Measurements from ENCODE around the gene GJC3.
"Not testable (repeated sequence)": the region's sequence is repeated elsewhere in the genome, so short reads cannot be mapped to it uniquely, and the experiment has no call there.

Gene GJC3

DNA sequence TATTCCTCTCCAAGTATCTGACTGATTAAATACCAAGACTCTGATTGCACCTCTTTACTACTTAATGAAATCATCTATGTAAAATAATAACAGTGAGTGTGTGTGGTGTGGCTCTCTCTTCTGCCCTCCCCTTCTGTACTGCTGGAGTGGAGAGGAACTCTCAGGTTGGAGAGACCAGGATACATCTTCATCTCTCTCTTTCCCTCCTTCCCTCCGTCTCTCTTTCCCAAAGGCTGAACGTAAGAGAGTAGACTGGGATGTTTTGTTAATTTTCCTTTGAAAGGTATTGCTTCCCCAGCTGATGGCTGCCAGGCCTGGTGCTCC is 272 bp upstream of the GJC3 start:
- no peak for DNase-seq (ENCODE audit: low spot score)

DNA sequence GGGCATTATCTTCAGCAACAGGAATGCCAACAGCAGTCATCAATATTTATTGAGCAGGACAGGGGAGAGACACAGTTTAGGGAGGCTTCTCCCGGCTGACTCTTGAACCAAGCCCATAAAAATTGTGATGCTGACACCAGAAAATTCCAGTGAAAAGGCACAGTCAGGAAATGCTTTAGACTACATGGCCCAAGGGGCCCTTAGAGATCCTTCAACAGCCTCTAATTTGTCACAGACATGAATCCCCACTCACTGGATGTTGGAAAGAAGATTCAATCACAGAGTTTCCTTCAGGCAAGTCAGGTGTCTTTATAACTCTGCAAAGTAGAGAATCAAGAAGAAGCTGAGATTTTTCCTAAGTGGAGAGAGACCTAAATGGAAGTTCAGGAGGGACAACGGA is 1.2 kb downstream of the GJC3 start:
- DNase-seq (ENCODE audit: low spot score): no peak

DNA sequence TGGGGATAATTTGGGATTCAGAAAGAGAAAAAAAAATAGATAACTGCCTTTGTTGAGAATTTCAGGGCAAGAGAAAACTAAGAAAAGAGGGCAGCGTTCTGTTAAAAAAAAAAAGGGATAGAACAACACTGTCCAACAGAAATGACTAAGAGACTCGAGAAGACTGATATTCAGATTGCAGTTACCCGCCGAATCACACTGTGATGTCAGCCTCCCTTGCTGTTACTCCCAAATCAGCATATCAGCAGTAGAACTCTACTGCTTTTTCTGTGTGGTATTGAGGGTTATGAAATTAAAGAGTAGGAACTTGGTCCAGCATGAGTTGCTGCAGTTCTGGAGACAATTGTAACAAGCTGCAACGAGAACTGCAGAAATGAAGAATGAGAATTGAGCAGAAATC is 1.9 kb downstream of the GJC3 start:
- DNase-seq (ENCODE audit: low spot score): no peak

DNA sequence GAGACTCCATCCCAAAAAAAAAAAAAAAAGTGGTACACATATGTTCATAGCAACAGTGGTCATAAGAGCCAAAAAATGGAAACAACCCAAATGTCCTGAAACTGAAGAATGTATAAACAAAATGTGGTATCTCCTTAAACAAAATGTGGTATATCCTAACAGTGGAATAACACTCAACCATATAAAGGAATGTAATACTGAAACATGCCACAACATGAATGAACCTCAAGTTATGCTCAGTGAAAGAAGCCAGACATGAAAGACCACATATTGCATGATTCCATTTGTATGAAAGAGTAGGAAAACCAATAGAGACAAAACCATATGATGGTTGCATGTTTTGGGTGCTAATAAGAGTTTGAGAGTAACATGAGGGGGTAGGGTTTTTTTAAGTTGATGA is 3.1 kb downstream of the GJC3 start:
- no peak for DNase-seq (ENCODE audit: low spot score)

DNA sequence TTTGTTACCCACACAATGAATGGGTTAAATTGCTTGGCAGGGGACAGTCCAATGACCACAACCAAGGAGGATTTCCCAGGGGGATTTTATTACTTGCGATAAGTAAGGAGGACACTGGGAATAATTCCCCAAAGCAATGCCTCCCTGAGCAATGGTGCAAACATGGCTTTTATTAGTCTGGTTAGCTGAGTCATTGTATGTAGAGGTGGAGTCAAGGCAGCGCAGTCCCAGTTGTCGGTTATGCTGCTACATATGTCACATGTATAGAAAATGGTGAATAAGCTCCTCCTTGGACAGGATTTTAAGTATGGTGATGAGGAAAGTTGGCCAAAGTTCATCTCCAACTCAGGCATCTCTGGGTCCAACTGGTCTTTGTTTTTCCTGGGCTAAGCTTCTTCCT is 6.2 kb downstream of the GJC3 start:
- no peak for DNase-seq (ENCODE audit: low spot score)

DNA sequence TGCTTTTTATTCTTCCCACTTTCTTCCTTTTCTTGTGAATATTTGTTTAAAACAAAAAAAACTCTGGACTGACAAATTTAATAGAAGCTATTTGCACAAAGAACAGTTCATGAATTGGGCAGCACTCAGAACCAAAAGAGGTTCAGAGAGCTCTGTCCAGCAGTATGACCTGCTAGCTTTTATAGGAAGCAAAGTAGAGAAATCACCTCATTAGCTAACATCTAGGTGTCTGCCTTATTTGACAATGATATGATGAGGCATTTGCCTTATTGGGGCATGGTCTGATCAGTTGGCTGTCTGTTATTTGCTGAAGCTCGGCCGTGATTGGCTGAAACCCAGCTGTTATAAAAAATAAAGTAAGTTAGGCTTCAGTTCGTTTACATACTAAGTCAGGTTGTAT is 9.3 kb downstream of the GJC3 start:
- no peak for DNase-seq (ENCODE audit: low spot score)

DNA sequence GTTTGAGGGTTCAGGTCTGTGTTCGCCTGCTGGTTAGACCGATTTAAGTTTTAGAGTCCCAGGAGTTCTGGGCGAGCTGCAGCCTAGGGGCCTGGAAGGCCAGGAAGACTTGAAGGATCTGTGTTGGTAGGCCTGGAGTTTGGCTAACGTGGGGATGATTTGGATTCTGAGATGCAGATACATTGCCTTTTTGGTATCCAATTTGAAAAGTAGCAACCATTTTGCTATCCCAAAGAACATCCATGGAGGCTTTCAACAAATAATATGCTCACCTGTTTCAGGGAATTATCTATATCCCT is 9.7 kb downstream of the GJC3 start:
- DNase-seq (ENCODE audit: low spot score): no peak

DNA sequence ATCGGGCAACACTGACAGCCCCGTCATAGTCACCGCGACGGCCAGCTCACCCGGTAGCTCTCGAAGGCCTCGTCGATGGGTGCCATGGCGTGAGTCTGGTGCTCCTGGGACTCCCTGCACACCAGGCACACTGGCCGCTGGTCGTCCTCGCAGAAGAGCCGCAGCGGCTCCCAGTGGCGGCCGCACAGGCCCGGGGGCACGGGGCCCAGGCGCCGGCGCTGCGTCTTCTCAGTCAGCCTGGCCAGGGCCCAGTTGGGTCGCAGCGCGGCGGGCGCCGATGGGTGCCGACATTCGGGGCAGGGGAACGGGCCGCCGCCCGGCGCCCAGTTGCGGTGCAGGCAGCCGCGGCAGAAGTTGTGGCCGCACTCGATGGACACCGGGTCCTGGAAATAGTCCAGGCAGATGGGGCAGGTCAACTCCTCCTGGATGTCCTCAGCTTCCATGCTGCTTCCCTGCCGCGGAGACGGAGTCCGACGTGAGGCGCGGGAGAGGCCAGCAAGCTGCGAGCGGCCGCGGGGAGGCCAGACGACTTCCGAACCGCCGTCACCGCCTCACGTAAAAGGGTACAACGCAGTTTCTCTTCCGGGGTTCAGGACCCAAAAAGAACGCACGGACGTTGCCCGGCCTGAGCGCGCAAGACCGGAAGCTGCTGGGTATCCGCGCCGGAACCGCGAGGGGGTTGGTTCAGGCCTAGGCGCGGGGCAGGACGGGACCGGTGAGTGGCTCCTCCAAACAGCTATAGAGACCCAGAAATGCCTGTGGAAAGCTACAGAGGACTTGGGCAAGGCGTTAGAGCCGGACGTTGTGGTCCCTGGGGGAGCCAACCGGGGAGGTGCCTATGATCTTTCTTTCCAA is 10.2 kb downstream of the GJC3 start, which contains the start of gene TRIM4:
TRIM4 (minus strand) TSS at position 572 of the 855 bp plus-strand sequence; CDS start at position 443, 129 bp downstream.
- peak; percentile 79 for DNase-seq (ENCODE audit: low spot score)

DNA sequence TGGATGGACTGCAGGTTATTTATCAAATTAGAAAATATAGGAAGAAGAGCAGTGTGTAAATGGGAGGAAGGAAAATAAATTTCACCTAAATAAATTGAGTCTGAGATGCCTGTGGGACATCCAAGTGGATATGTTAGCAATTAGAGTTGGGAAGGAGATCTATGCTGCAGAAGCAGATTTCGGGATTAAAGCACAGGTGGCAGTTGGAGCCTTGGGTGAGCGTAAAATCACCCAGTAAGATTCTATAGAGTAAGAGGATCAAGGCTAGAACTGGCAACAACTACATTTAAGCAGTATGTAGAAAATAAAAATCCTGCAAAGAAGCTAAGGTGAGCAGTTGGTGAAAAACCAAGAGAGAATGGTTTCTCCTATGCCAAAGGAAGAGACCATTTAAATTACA is 18.4 kb downstream of the GJC3 start:
- no peak for DNase-seq (ENCODE audit: low spot score)

DNA sequence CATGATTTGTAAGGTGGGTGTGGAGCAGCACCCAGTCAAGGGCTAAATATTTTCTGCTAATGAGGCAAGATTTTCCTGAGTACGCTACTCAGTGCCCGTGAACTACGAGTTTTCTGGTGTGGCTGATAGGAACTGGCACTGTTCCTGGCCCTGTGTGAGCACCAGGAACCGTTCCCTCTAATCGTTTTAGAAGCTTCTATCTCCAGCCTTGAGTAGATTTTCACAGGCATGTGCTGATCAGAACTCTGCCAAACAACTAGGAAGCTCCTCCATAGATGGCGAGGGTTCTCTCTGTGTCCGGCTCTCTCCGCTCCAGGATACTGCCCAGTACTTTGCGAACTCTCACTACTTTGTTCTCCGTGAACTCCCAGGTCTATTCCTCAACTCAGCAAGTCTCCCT is 27.8 kb downstream of the GJC3 start:
- no peak for DNase-seq (ENCODE audit: low spot score)

DNA sequence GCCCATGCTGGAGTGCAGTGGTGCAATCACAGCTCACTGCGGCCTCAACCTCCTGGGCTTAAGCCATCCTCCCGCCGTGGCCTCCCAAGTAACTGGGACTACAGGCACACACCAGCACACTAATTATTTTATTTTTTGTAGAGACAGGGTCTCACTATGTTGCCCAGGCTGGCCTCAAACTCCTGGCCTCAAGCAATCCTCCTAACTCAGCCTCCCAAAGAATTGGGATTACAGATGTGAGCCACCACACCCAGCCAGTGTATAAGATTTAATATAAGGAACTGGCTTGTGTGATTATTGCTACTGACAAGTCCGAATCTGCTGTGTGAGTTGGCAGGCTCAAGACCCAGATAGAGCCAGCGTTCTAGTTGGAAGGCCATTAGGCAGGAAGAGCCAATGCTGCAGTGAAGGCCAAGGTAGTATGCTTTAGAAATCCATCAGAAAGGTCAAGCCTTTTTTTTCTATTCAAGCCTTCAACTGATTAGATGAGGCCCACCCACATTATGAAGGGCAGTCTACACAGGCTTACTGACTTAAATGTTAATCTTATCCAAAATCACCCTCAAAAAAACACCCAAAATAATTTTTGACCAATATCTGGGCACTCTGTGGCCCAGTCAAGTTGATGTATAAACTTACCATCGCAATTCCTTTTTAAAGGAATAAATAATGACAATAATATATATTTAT is 29.4 kb downstream of the GJC3 start:
- DNase-seq (ENCODE audit: low spot score): no peak

DNA sequence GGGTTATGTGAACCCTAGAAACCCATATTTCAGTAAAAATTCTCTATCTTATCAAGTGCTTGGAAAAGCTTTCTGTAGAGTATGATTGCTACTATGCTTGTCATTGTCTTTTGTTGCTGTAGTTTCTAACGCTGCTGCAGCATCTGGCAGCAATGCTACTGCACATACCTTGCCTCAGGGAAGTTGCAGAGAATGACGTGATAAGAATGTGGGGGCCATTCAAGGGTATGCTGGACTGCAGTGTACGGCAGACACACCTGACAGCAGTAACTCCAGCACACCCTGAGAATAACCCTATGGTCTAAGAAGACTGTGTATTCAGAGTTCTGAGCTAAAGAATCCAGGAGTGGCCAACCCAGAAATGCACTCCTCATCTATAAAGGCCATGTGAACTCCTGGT is 30.6 kb downstream of the GJC3 start:
- no peak for DNase-seq (ENCODE audit: low spot score)

DNA sequence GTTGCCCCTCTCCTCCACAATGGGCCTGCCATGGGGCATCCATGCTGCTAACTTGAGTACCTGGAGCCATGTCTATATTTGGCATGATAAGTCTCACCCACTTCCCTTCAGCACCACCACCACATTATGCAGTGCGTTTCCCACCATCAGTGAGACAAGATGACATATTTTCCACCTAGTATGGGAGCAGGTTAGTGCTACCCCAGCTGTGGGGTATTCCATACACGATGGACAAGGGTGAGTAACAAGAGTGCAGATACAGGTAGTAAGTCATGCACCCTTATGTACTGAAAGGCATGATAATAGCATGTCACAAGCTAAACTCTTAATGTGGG is 31.4 kb downstream of the GJC3 start:
- DNase-seq (ENCODE audit: low spot score): no peak

DNA sequence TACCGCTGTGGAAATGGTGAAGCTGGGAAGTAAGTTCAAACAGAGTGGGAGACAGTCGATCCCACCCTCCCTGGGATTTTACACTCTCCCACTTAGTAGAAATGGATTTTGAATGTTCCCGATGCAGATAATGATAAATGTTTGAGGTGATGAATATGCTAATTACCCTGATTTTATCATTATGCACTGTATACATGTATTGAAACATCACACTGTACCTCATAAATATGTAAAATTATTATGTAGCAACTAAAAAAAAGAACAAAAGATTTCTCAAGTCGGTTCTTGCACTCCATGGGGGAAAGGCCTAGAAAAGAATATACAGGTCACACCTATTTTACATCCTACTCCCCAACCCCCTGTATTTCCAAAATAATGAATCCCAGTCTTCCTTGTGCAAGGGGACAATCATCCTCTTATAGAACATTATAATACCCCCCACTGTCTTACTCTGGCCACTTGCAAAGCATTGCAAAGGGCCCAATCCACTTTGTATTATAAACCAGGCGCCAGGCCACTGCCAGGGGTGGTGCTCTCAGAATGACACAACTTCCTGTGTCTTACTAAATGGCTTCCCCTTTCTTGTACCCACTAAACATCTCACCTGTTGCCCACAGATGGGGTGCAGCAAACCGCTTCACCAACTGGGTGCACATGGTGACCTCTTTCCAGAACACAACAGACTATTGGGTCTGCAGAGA is 31.9 kb downstream of the GJC3 start:
- DNase-seq (ENCODE audit: low spot score): no peak

DNA sequence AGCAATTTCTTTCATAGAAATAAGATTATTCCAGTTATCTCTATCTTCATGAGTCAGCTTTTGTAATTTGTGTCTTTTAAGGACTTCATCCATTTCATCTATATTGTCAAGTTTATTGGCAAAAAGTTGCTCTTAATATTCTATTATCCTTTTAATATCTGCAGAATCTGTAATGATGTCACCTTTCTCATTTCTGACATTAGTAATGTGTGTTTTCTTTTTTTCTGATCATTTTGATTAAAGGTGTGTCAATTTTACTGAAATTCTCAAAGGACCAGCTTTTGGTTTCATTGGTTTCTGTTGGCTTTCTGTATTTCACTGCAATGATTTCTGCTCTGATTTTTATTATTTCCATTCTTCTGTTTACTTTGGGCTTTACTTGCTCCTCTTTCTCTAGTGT is 34.7 kb downstream of the GJC3 start:
- DNase-seq (ENCODE audit: low spot score): no peak

DNA sequence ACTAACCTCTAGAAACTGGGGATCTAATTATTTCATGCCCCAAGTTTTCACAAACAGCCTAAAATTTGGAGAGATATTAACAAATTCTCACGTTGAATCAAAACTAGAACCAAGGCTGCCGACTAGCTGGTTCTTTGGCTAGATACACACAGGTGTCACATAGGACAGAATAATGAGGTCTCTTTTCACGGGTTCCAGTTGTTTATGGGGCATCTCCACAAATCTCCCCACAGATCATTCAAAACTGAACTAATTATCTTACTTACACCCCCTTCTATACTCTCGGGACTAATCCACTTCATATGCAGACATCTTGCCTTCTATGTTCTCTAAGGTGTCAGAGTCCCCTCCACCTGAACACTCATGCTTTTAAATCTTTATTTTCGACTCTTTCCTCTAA is 36.1 kb downstream of the GJC3 start:
- no peak for DNase-seq (ENCODE audit: low spot score)

DNA sequence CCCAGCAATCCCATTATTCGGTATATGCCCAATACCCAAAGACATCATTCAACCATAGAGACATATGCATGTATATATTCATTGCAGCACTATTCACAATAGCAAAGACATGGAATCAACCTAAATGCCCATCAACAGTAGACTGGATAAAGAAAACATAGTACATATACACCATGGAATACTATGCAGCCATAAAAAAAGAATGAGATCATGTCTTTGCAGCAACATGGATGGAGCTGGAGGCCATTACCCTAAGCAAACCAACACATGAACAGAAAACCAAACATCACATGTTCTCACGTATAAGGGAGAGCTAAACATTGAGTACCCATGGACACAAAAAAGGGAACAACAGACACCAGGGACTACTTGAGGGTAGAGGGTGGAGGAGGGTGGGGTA is 39.1 kb downstream of the GJC3 start:
- not testable (repeated sequence) for DNase-seq (ENCODE audit: low spot score)

DNA sequence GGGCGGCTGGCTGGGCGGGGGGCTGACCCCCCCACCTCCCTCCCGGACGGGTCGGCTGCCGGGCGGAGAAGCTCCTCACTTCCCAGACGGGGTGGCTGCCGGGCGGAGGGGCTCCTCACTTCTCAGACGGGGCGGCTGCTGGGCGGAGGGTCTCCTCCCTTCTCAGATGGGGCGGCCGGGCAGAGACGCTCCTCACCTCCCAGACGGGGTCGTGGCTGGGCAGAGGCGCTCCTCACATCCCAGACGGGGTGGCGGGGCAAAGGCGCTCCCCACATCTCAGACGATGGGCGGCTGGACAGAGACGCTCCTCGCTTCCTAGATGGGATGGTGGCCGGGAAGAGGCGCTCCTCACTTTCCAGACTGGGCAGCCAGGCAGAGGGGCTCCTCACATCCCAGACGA is 41.1 kb downstream of the GJC3 start:
- DNase-seq (ENCODE audit: low spot score): not testable (repeated sequence)

DNA sequence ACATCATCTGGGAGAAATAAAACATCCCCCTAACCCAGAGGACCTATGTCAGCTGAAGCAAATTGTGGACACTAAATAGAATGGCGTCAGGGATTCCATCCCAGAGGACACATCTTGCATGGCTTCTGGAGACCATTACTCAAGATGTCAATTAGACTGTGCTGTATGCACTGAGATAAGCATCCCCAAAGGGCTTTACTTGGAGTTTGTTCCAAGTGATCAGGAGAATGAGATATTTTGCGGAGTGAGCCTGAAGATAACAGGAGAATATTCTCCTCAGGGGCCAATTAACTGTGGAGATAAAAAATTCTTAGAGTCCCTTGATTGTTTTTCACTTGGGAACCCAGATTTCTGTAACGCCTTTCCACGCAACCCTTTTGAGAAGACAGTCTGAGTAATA is 48.0 kb downstream of the GJC3 start:
- DNase-seq (ENCODE audit: low spot score): no peak

DNA sequence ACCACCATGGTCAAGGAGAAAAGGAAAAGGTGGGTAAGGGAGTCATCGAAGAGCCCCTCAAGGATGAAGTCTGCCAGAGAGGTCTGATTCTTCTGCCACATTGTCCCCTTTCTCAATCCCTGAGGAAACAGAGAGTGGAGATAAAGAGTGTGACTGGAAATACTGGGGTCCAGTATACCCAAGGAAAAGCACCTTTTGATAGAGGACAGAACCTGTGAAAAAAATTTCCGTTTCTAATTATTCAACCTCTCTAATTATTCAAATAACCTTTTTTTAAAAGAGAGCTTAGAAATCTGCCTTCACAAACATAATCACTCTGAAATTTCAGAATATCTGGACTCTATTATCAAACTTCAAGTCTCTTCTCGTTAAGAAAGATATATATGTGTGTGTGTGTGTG is 52.5 kb downstream of the GJC3 start, which contains the start of gene OR2AE1:
OR2AE1 (minus strand) TSS at position 101 of the 400 bp plus-strand sequence; CDS start at position 101, 0 bp downstream.
- no peak for DNase-seq (ENCODE audit: low spot score)

DNA sequence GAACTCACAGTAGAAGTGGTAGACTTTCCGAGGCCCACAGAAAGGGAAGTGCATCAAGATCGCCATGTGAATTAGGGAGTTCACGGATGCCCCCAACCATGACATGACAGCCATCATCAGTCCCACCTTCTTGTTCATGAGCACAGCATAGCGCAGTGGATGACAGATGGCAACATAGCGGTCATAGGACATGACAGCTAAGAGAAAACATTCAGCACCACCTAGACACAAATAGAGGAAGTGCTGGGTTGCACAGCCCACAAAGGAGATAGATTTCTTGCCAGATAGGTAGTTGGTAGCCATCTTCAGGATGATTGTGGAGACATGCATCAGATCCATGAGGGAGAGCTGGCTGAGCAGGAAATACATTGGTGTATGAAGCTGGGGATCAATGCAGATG is 52.9 kb downstream of the GJC3 start:
- no peak for DNase-seq (ENCODE audit: low spot score)

All from COLO829 (cell line).